Osteocyte (in vitro differentiated cells): ENCODE results near the gene LRTM1. TPM values are rescaled to one million over a fixed set of nuclear protein-coding genes. Genes with fewer than 3 reads are reported as not detected.
A peak's percentile ranks its signal among the peaks of the same experiment; 100 is the strongest.

ENCODE experiments used
- DNase-seq: peaks from one replicate; pipeline ENCODE4 v3.0.0; 2021; ENCODE audit warnings: mixed read lengths; ENCODE audit not compliant: unreplicated experiment; ENCODE audit errors: extremely low spot score
- H3K27ac Mint-ChIP-seq: one replicate; pipeline ENCODE4 v1.8.0; 2021; ENCODE audit warnings: mild to moderate bottlenecking, mixed read lengths; ENCODE audit not compliant: unreplicated experiment
- H3K27me3 Mint-ChIP-seq: one replicate; pipeline ENCODE4 v1.8.0; 2021; ENCODE audit warnings: mixed read lengths; ENCODE audit not compliant: unreplicated experiment
- H3K36me3 Mint-ChIP-seq: one replicate; pipeline ENCODE4 v1.8.0; 2021; ENCODE audit warnings: mixed read lengths; ENCODE audit not compliant: unreplicated experiment
- H3K4me1 Mint-ChIP-seq: one replicate; pipeline ENCODE4 v1.8.0; 2021; ENCODE audit warnings: mixed read lengths; ENCODE audit not compliant: unreplicated experiment
- H3K4me3 Mint-ChIP-seq: one replicate; pipeline ENCODE4 v1.8.0; 2021; ENCODE audit warnings: mild to moderate bottlenecking, moderate library complexity, mixed read lengths; ENCODE audit not compliant: unreplicated experiment
- H3K9me3 Mint-ChIP-seq: one replicate; pipeline ENCODE4 v1.8.0; 2021; ENCODE audit warnings: mixed read lengths; ENCODE audit not compliant: unreplicated experiment
- CTCF ChIP-seq: fragments of 200-600 bp; sonication (generic); IDR thresholded peaks from 2 replicates; pipeline ENCODE4 v1.5.0; 2021; ENCODE audit warnings: antibody characterized with exemption, mild to moderate bottlenecking, moderate library complexity
- total RNA-seq: library from RNA; stranded (reverse); gene quantifications from 2 replicates; pipeline ENCODE4 v1.2.1, GENCODE V29; 2021

Gene LRTM1
- total RNA-seq, 1 donor from 2014 or later, result not detected

GRCh38 chr3:54909191-54909590 lies 18.7 kb downstream of the LRTM1 start:
- Mint-ChIP-seq H3K36me3 (peaks cover 10% of the 10 kb centered on the region), H3K4me3 (no peak overlapping the region), H3K27me3 (no peaks in the 10 kb centered on the region), H3K27ac (no peak overlapping the region), H3K4me1 (peaks cover 51% of the 10 kb centered on the region), H3K9me3 (peaks cover 14% of the 10 kb centered on the region)
- no peak for TF ChIP-seq CTCF
- no peak for DNase-seq

GRCh38 chr3:54906763-54907162 lies 21.1 kb downstream of the LRTM1 start:
- peaks cover 58% of the 10 kb centered on the region for H3K4me1 Mint-ChIP-seq
- no peak overlapping the region for H3K4me3 Mint-ChIP-seq
- peaks cover 4% of the 10 kb centered on the region for H3K36me3 Mint-ChIP-seq
- H3K27me3 Mint-ChIP-seq, result no peaks in the 10 kb centered on the region
- TF ChIP-seq CTCF, result no peak
- H3K27ac Mint-ChIP-seq, result no peak overlapping the region
- DNase-seq, result no peak
- H3K9me3 Mint-ChIP-seq, result peaks cover 8% of the 10 kb centered on the region

- DNase-seq, result no peak
- Mint-ChIP-seq H3K36me3 (no peaks in the 10 kb centered on the region), H3K27me3 (no peaks in the 10 kb centered on the region), H3K9me3 (peaks cover 2% of the 10 kb centered on the region), H3K4me3 (no peak overlapping the region), H3K4me1 (peaks cover 62% of the 10 kb centered on the region), H3K27ac (peak overlapping the region; percentile 45)
- no peak for TF ChIP-seq CTCF
Measured at GRCh38 chr3:54905920-54906319, 21.9 kb downstream of the LRTM1 start.

GRCh38 chr3:54905261-54905888 lies 22.5 kb downstream of the LRTM1 start:
- TF ChIP-seq CTCF, result peak; percentile 31
- Mint-ChIP-seq H3K27me3 (no peaks in the 10 kb centered on the region), H3K4me1 (peaks cover 62% of the 10 kb centered on the region), H3K9me3 (no peaks in the 10 kb centered on the region), H3K36me3 (no peaks in the 10 kb centered on the region), H3K27ac (peak overlapping the region; percentile 39), H3K4me3 (no peak overlapping the region)
- DNase-seq, result no peak

GRCh38 chr3:54901906-54902685 lies 25.8 kb downstream of the LRTM1 start:
- Mint-ChIP-seq H3K36me3 (no peaks in the 10 kb centered on the region), H3K9me3 (no peaks in the 10 kb centered on the region), H3K27ac (no peak overlapping the region), H3K27me3 (no peaks in the 10 kb centered on the region), H3K4me3 (no peak overlapping the region), H3K4me1 (peaks cover 55% of the 10 kb centered on the region)
- TF ChIP-seq CTCF, result no peak
- DNase-seq, result no peak
